H1 (cell line): Measurements from ENCODE around the gene ID2. TPM values are rescaled to one million over a fixed set of nuclear protein-coding genes. Genes with fewer than 3 reads are reported as not detected.

Experiments used
- RNF2 ChIP-seq: fragments of 200-900, 300-1000 bp; sonication (generic); IDR thresholded peaks from 2 replicates; pipeline ENCODE4 v1.7.1; 2016; ENCODE audit warnings: borderline replicate concordance, low read depth, mild to moderate bottlenecking, antibody characterized with exemption, low read length; ENCODE audit not compliant: poor library complexity, severe bottlenecking; ENCODE audit errors: missing control alignments
- polyA plus RNA-seq, 7 experiments: library from polyadenylated mRNA; depleted of rRNA in 3 of 7; stranded (reverse) in 5 of 7; unstranded in 2 of 7; fragments of >200 nt in 5 of 7; fragments of 200-250 nt in 2 of 7; gene quantifications; 1 replicate in 5 of 7; 2 replicates in 1 of 7; 4 replicates in 1 of 7; pipeline versions ENCODE4 v1.2.1 to v1.2.3, GENCODE V29; 2011 to 2013; ENCODE audit warnings: missing spikeins in 2 of 7, mixed read lengths in 2 of 7
- total RNA-seq: library from RNA; stranded (reverse); fragmentation: NEBNext Ultra II Directional; extraction: Animal tissue kit (Norgen Biotek cat#: 25700); gene quantifications from 2 replicates; pipeline ENCODE4 v1.2.1, GENCODE V29; 2021

ID2 gene
- total and polyA plus RNA-seq, 2 of the 8 experiments (the other 6 are each of a cell fraction or from before 2014, with no cell fraction given): 36.7 to 214 TPM

GRCh38 chr2:8709611-8710010 lies 27.8 kb downstream of the ID2 start (continued):
- TF ChIP-seq RNF2: no peak
